SK-N-SH (cell line): ENCODE results near the gene ZNF688.

Experiments used
- CHD2 ChIP-seq: fragments of 150-350 bp; IDR thresholded peaks from 2 replicates; pipeline ENCODE4 v1.6.1; 2018; ENCODE audit warnings: low read length; ENCODE audit not compliant: partially characterized antibody
- EP300 ChIP-seq, 2 experiments: IDR thresholded peaks; 2 replicates each; pipeline versions ENCODE4 v1.4.0 to v1.6.1; 2012; ENCODE audit warnings: borderline replicate concordance in 1 of 2, low read depth in 1 of 2, low read length in 1 of 2
- POLR2AphosphoS5 ChIP-seq: IDR thresholded peaks from 2 replicates; pipeline ENCODE4 v1.6.1; 2012; ENCODE audit warnings: low read depth, low read length
- TF ChIP-seq, protein P1 (sequence below): fragments of 200-600 bp; sonication (generic); IDR thresholded peaks from 2 replicates; pipeline ENCODE4 v1.6.1; 2017; ENCODE audit warnings: antibody characterized with exemption, mild to moderate bottlenecking, moderate library complexity
- TF ChIP-seq, protein P2 (sequence below): IDR thresholded peaks from 2 replicates; pipeline ENCODE4 v1.6.1; 2012; ENCODE audit warnings: mild to moderate bottlenecking, low read depth, low read length, moderate library complexity

DNA sequence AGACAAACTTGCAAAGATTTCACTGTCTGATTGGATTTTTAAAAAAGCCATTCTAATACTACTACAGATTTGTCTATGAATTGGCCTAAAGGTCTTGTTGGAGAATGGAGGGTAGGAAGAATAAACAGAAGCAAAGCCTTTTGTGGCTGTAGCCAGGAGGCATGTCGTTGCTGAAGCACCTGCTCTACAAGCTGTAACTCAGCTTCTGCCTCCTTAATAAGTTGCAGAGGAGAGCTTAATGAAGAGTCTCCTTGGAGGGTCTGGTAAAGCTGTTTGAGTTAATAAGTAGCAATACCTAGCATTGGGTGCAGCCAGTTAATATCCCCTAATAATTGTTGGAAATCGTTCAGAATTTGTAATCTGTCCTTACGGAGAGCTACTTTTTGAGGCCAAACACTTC is 48.7 kb upstream of the ZNF688 start:
- TF ChIP-seq, protein P1, sequence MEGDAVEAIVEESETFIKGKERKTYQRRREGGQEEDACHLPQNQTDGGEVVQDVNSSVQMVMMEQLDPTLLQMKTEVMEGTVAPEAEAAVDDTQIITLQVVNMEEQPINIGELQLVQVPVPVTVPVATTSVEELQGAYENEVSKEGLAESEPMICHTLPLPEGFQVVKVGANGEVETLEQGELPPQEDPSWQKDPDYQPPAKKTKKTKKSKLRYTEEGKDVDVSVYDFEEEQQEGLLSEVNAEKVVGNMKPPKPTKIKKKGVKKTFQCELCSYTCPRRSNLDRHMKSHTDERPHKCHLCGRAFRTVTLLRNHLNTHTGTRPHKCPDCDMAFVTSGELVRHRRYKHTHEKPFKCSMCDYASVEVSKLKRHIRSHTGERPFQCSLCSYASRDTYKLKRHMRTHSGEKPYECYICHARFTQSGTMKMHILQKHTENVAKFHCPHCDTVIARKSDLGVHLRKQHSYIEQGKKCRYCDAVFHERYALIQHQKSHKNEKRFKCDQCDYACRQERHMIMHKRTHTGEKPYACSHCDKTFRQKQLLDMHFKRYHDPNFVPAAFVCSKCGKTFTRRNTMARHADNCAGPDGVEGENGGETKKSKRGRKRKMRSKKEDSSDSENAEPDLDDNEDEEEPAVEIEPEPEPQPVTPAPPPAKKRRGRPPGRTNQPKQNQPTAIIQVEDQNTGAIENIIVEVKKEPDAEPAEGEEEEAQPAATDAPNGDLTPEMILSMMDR = no peak
- TF ChIP-seq EP300 (IDR thresholded peaks at IDR 0.05; ENCODE audit: borderline replicate concordance in 1 of 2, low read depth in 1 of 2, low read length in 1 of 2) (no peak), POLR2AphosphoS5 (no peak), CHD2 (no peak)
- TF ChIP-seq, protein P2, sequence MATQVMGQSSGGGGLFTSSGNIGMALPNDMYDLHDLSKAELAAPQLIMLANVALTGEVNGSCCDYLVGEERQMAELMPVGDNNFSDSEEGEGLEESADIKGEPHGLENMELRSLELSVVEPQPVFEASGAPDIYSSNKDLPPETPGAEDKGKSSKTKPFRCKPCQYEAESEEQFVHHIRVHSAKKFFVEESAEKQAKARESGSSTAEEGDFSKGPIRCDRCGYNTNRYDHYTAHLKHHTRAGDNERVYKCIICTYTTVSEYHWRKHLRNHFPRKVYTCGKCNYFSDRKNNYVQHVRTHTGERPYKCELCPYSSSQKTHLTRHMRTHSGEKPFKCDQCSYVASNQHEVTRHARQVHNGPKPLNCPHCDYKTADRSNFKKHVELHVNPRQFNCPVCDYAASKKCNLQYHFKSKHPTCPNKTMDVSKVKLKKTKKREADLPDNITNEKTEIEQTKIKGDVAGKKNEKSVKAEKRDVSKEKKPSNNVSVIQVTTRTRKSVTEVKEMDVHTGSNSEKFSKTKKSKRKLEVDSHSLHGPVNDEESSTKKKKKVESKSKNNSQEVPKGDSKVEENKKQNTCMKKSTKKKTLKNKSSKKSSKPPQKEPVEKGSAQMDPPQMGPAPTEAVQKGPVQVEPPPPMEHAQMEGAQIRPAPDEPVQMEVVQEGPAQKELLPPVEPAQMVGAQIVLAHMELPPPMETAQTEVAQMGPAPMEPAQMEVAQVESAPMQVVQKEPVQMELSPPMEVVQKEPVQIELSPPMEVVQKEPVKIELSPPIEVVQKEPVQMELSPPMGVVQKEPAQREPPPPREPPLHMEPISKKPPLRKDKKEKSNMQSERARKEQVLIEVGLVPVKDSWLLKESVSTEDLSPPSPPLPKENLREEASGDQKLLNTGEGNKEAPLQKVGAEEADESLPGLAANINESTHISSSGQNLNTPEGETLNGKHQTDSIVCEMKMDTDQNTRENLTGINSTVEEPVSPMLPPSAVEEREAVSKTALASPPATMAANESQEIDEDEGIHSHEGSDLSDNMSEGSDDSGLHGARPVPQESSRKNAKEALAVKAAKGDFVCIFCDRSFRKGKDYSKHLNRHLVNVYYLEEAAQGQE = no peak
